IMR-90 (cell line): ENCODE results near the gene MYO9B. TPM values are rescaled to one million over a fixed set of nuclear protein-coding genes. Genes with fewer than 3 reads are reported as not detected.

ENCODE experiments used
- ATAC-seq: fragments of 200-7000 bp; cut with Tn5 transposase; 2 replicates; pipeline ENCODE4 v1.9.1; 2020; ENCODE audit warnings: low read depth, mild to moderate bottlenecking, moderate library complexity
- BruUV-seq: library from RNA; stranded (reverse); fragments of 400-500 nt; replicated peaks from 2 replicates; lab custom pipeline; 2021; lab: Mats Ljungman, UMichigan
- CTCF ChIA-PET: fragments of 300-600 bp; formaldehyde crosslinking; extraction: SDS; loops from one replicate; lab custom pipeline; 2021; ENCODE audit warnings: antibody characterized with exemption; lab: Yijun Ruan, JAX
- POLR2A ChIA-PET: fragments of 300-600 bp; sonication (Branson Sonifier 250); formaldehyde crosslinking; loops from one replicate; lab custom pipeline; 2022; ENCODE audit warnings: antibody characterized with exemption; ENCODE audit not compliant: unreplicated experiment; lab: Charles Lee
- DNase-seq: peaks from one replicate; pipeline ENCODE4 v3.0.0; 2013
- H2AFZ ChIP-seq: replicated peaks from 2 replicates; pipeline ENCODE3; 2013; ENCODE audit warnings: low read length, mild to moderate bottlenecking; ENCODE audit not compliant: poor library complexity
- H2AK5ac ChIP-seq: 2 replicates; pipeline ENCODE4 v1.6.1; 2013; ENCODE audit warnings: low read depth, low read length, inconsistent platforms
- H2AK9ac ChIP-seq: replicated peaks from 2 replicates; pipeline ENCODE3; 2013; ENCODE audit warnings: mild to moderate bottlenecking, low read depth, low read length, moderate library complexity; ENCODE audit not compliant: poor library complexity
- H2BK120ac ChIP-seq: 2 replicates; pipeline ENCODE4 v1.6.1; 2013; ENCODE audit warnings: low read depth, low read length, inconsistent platforms
- H2BK15ac ChIP-seq: 3 replicates; pipeline ENCODE4 v1.6.1; 2013; ENCODE audit warnings: low read depth, low read length, inconsistent platforms
- H2BK20ac ChIP-seq: 2 replicates; pipeline ENCODE4 v1.6.1; 2013; ENCODE audit warnings: low read depth, mild to moderate bottlenecking, inconsistent platforms, low read length, moderate library complexity
- H2BK5ac ChIP-seq: 2 replicates; pipeline ENCODE4 v1.6.1; 2013; ENCODE audit warnings: mild to moderate bottlenecking, low read depth, low read length, inconsistent platforms; ENCODE audit not compliant: poor library complexity, severe bottlenecking
- H3K14ac ChIP-seq: replicated peaks from 2 replicates; pipeline ENCODE4 v1.6.1; 2013; ENCODE audit warnings: low read depth, low read length, inconsistent platforms
- H3K18ac ChIP-seq: 2 replicates; pipeline ENCODE4 v1.6.1; 2013; ENCODE audit warnings: low read depth, low read length, control low read depth
- H3K23ac ChIP-seq: 2 replicates; pipeline ENCODE4 v1.6.1; 2013; ENCODE audit warnings: low read depth, low read length, inconsistent platforms
- H3K27ac ChIP-seq: 2 replicates; pipeline ENCODE4 v1.5.1; 2013; ENCODE audit warnings: mild to moderate bottlenecking, control low read depth, low read length; ENCODE audit not compliant: insufficient read depth
- H3K27me3 ChIP-seq: 2 replicates; pipeline ENCODE4 v1.6.1; 2013; ENCODE audit warnings: low read length; ENCODE audit not compliant: control insufficient read depth, insufficient read depth
- H3K36me3 ChIP-seq: 2 replicates; pipeline ENCODE4 v1.6.1; 2013; ENCODE audit warnings: low read length, mixed read lengths; ENCODE audit not compliant: control insufficient read depth, insufficient read depth
- H3K4ac ChIP-seq: 2 replicates; pipeline ENCODE4 v1.6.1; 2013; ENCODE audit warnings: low read depth, low read length, inconsistent platforms
- H3K4me1 ChIP-seq: 2 replicates; pipeline ENCODE4 v1.6.1; 2013; ENCODE audit warnings: low read length, mixed read lengths; ENCODE audit not compliant: control insufficient read depth, insufficient read depth
- H3K4me2 ChIP-seq: 2 replicates; pipeline ENCODE4 v1.6.1; 2013; ENCODE audit warnings: low read depth, mild to moderate bottlenecking, control low read depth, low read length, moderate library complexity
- H3K4me3 ChIP-seq: 2 replicates; pipeline ENCODE4 v1.5.1; 2013; ENCODE audit warnings: low read depth, mild to moderate bottlenecking, control low read depth, low read length, moderate library complexity; ENCODE audit not compliant: insufficient read depth
- H3K56ac ChIP-seq: 2 replicates; pipeline ENCODE4 v1.6.1; 2013; ENCODE audit warnings: low read length, inconsistent platforms; ENCODE audit not compliant: insufficient read depth; ENCODE audit errors: extremely low read depth
- H3K79me1 ChIP-seq, 2 experiments: 2 replicates each; pipeline ENCODE4 v1.6.1; 2013; ENCODE audit warnings: low read length in 2 of 2, inconsistent platforms in 1 of 2, low read depth in 1 of 2
- H3K9ac ChIP-seq: 2 replicates; pipeline ENCODE4 v1.6.1; 2013; ENCODE audit warnings: low read depth, low read length, control low read depth
- H3K9me1 ChIP-seq: 2 replicates; pipeline ENCODE4 v1.6.1; 2013; ENCODE audit warnings: low read length, inconsistent platforms; ENCODE audit not compliant: insufficient read depth
- H3K9me3 ChIP-seq: 2 replicates; pipeline ENCODE4 v1.6.1; 2013; ENCODE audit warnings: low read length; ENCODE audit not compliant: control insufficient read depth, insufficient read depth
- H4K20me1 ChIP-seq: 2 replicates; pipeline ENCODE4 v1.6.1; 2013; ENCODE audit warnings: low read length, inconsistent platforms; ENCODE audit not compliant: insufficient read depth
- H4K5ac ChIP-seq: 2 replicates; pipeline ENCODE4 v1.6.1; 2013; ENCODE audit warnings: mild to moderate bottlenecking, low read depth, low read length, control low read depth
- H4K8ac ChIP-seq, 2 experiments: 2 replicates each; pipeline ENCODE4 v1.6.1; 2013; ENCODE audit warnings: low read depth in 2 of 2, low read length in 2 of 2, control low read depth in 1 of 2, inconsistent platforms in 1 of 2
- H4K91ac ChIP-seq: 2 replicates; pipeline ENCODE4 v1.6.1; 2013; ENCODE audit warnings: low read depth, low read length, inconsistent platforms; ENCODE audit not compliant: insufficient read depth
- BHLHE40 ChIP-seq: fragments of 150-350 bp; IDR thresholded peaks from 2 replicates; pipeline ENCODE4 v1.6.1; 2016; ENCODE audit warnings: mild to moderate bottlenecking, low read depth, low read length
- CEBPB ChIP-seq: IDR thresholded peaks from 2 replicates; pipeline ENCODE4 v1.6.1; 2012; ENCODE audit warnings: low read depth, low read length, improper control_type of control experiment
- CHD1 ChIP-seq: IDR thresholded peaks from 2 replicates; pipeline ENCODE4 v1.6.1; 2012; ENCODE audit warnings: low read depth, low read length, improper control_type of control experiment
- CTCF ChIP-seq: conservative IDR thresholded peaks from 2 replicates; pipeline ENCODE4 v1.5.1; 2012; ENCODE audit warnings: mild to moderate bottlenecking, low read depth, low read length, improper control_type of control experiment
- ELK1 ChIP-seq: fragments of 150-350 bp; IDR thresholded peaks from 2 replicates; pipeline ENCODE4 v1.6.1; 2016; ENCODE audit warnings: low read depth, mild to moderate bottlenecking, low read length, moderate library complexity, borderline replicate concordance
- FOS ChIP-seq: fragments of 150-350 bp; IDR thresholded peaks from 2 replicates; pipeline ENCODE4 v1.6.1; 2016; ENCODE audit warnings: low read depth, low read length
- MAFK ChIP-seq: IDR thresholded peaks from 2 replicates; pipeline ENCODE4 v1.6.1; 2012; ENCODE audit warnings: low read depth, low read length, improper control_type of control experiment
- MAZ ChIP-seq: IDR thresholded peaks from 2 replicates; pipeline ENCODE4 v1.6.1; 2012; ENCODE audit warnings: low read depth, mild to moderate bottlenecking, low read length, improper control_type of control experiment, moderate library complexity, borderline replicate concordance
- MXI1 ChIP-seq: IDR thresholded peaks from 2 replicates; pipeline ENCODE4 v1.6.1; 2012; ENCODE audit warnings: low read depth, mild to moderate bottlenecking, low read length, moderate library complexity, borderline replicate concordance
- NFE2L2 ChIP-seq: fragments of 150-350 bp; IDR thresholded peaks from 2 replicates; pipeline ENCODE4 v1.6.1; 2016; ENCODE audit warnings: low read depth, mild to moderate bottlenecking, low read length
- POLR2A ChIP-seq: IDR thresholded peaks from 2 replicates; pipeline ENCODE4 v1.6.1; 2012; ENCODE audit warnings: mild to moderate bottlenecking, low read depth, low read length
- RAD21 ChIP-seq: IDR thresholded peaks from 2 replicates; pipeline ENCODE4 v1.6.1; 2012; ENCODE audit warnings: low read length, improper control_type of control experiment
- RCOR1 ChIP-seq: IDR thresholded peaks from 2 replicates; pipeline ENCODE4 v1.6.1; 2012; ENCODE audit warnings: mild to moderate bottlenecking, low read length, improper control_type of control experiment; ENCODE audit not compliant: insufficient replicate concordance
- RFX5 ChIP-seq: IDR thresholded peaks from 2 replicates; pipeline ENCODE4 v1.8.0; 2012; ENCODE audit warnings: low read depth, mild to moderate bottlenecking, low read length, moderate library complexity
- SMC3 ChIP-seq: fragments of 150-350 bp; IDR thresholded peaks from 2 replicates; pipeline ENCODE4 v1.6.1; 2016; ENCODE audit warnings: low read depth, mild to moderate bottlenecking, antibody characterized with exemption, low read length, moderate library complexity
- USF2 ChIP-seq: fragments of 150-350 bp; IDR thresholded peaks from 2 replicates; pipeline ENCODE4 v1.6.1; 2017; ENCODE audit warnings: mild to moderate bottlenecking, antibody characterized with exemption, low read length, low read depth
- WGBS, 2 experiments: methylation state at CpG; one replicate each; pipeline versions ENCODE4 v1.1.5 to v1.1.7; 2013; ENCODE audit warnings: missing lambda C conversion rate in 2 of 2; ENCODE audit not compliant: insufficient read length in 1 of 2; ENCODE audit errors: extremely low coverage in 2 of 2; 5-methylcytosine and 5-hydroxymethylcytosine counted together
- dilution Hi-C: fragments of 300-500 bp; cut with HindIII; formaldehyde crosslinking; loops from one replicate; pipeline ENCODE4 v1.14.3; 2018; ENCODE audit warnings: low sequenced_read_pairs; ENCODE audit not compliant: unreplicated experiment
- in situ Hi-C: fragments of 300-500 bp; cut with MboI; formaldehyde crosslinking; loops from 3 replicates; pipeline ENCODE4 v1.14.3; 2019; ENCODE audit warnings: low sequenced_read_pairs, inconsistent platforms, mixed read lengths
- intact Hi-C: fragments of 100-400 bp; cut with micrococcal nuclease; formaldehyde crosslinking; loops from 2 replicates; pipeline ENCODE4 v1.10.0; 2022
- polyA plus RNA-seq, 3 experiments: library from polyadenylated mRNA; depleted of rRNA; stranded (reverse); fragments of >200 nt; gene quantifications; 2 replicates each; pipeline ENCODE4 v1.2.3, GENCODE V29; 2012; ENCODE audit warnings: low replicate concordance in 1 of 3
- total RNA-seq: library from RNA; depleted of rRNA; stranded (reverse); fragments of >200 nt; gene quantifications from 2 replicates; pipeline ENCODE4 v1.2.3, GENCODE V29; 2012

Gene MYO9B
- total and polyA plus RNA-seq, 2 of the 4 experiments (the other 2 are of a cell fraction) = 61.8 to 77.8 TPM

- H3K14ac ChIP-seq = no peak overlapping the region
- BruUV-seq = no TSS peak
- no peak overlapping the region for H3K4me2 ChIP-seq
- H3K4me3 ChIP-seq = no peak overlapping the region
- POLR2A ChIA-PET = no interaction called here
- no peak overlapping the region for H2BK120ac ChIP-seq
- 16% methylated on average over 12 of the region's 15 CpGs; no CpG with 5 or more reads in 1 of the 2 experiments for WGBS, 2 experiments
- peaks cover 10% of the 10 kb centered on the region for H3K9me3 ChIP-seq
- H3K4me1 ChIP-seq = no peaks in the 10 kb centered on the region
- H3K36me3 ChIP-seq = no peaks in the 10 kb centered on the region
- no peak overlapping the region; the same call in 1 of the 2 replicates for H3K23ac ChIP-seq
- peak overlapping the region; percentile 89 for H2AFZ ChIP-seq
- H3K18ac ChIP-seq = no peak overlapping the region
- no peaks in the 10 kb centered on the region; a peak in 1 of 4 replicates for H3K79me1 ChIP-seq
- no peaks in the 10 kb centered on the region for H3K27me3 ChIP-seq
- H3K9ac ChIP-seq = no peak overlapping the region
- no peak overlapping the region for H4K5ac ChIP-seq
- dilution Hi-C loops = no loop called here
- no peak overlapping the region for H3K27ac ChIP-seq
- H2BK20ac ChIP-seq = no peak overlapping the region
- H3K56ac ChIP-seq = no peak overlapping the region; the same call in 1 of the 2 replicates
- TF ChIP-seq CHD1 (no peak), MXI1 (no peak), CEBPB (no peak), POLR2A (no peak), USF2 (no peak), FOS (no peak), RCOR1 (peak; percentile 28), MAZ (no peak), ELK1 (no peak), BHLHE40 (no peak), CTCF (peak; percentile 74), RFX5 (no peak), SMC3 (peak; percentile 68), NFE2L2 (no peak), RAD21 (peak; percentile 55), MAFK (no peak)
- H2BK15ac ChIP-seq = no peak overlapping the region
- peaks cover 4% of the 10 kb centered on the region for H3K9me1 ChIP-seq
- H2AK5ac ChIP-seq = peak overlapping the region; percentile 73
- in situ Hi-C loops = no loop called here
- H3K4ac ChIP-seq = no peak overlapping the region
- DNase-seq (peak; percentile 64), ATAC-seq (peak; percentile 98)
- H2AK9ac ChIP-seq = peak overlapping the region; percentile 85
- 0 out of 2 replicates have a peak, but pooled peaks cover 4% of the 10 kb centered on the region for H4K20me1 ChIP-seq
- H4K8ac ChIP-seq = peak overlapping the region in 1 of 2 experiments; percentile 74; a peak in 1 of 4 replicates
- intact Hi-C loops = no loop called here
- CTCF ChIA-PET = no interaction called here
- no peak overlapping the region for H4K91ac ChIP-seq
- no peak overlapping the region for H2BK5ac ChIP-seq
Measured at GRCh38 chr19:17260842-17261325, 185.3 kb downstream of the MYO9B start.
